Measurements from ENCODE around the gene DCAF7.

Gene DCAF7

GRCh38 chr17:63531022-63531965 is 19.0 kb upstream of the DCAF7 start:
- no peak for TF ChIP-seq CTCF (IDR thresholded peaks at IDR 0.05; ENCODE audit: low read depth, low read length)
- no peak overlapping the region for H3K4me3 ChIP-seq (ENCODE audit: low read depth, low read length)
- DNase-seq (ENCODE audit: low read depth, low spot score): no peak
- in situ Hi-C loops (cut with HindIII; ENCODE audit: low sequenced_read_pairs): no loop called here

GRCh38 chr17:63533433-63534077 is 16.7 kb upstream of the DCAF7 start:
- TF ChIP-seq CTCF (IDR thresholded peaks at IDR 0.05; ENCODE audit: low read depth, low read length): no peak
- no peak overlapping the region for H3K4me3 ChIP-seq (ENCODE audit: low read depth, low read length)
- no peak for DNase-seq (ENCODE audit: low read depth, low spot score)
- in situ Hi-C loops (cut with HindIII; ENCODE audit: low sequenced_read_pairs): no loop called here

GRCh38 chr17:63534078-63534570 is 16.2 kb upstream of the DCAF7 start:
- no peak overlapping the region for H3K4me3 ChIP-seq (ENCODE audit: low read depth, low read length)
- no peak for DNase-seq (ENCODE audit: low read depth, low spot score)
- in situ Hi-C loops (cut with HindIII; ENCODE audit: low sequenced_read_pairs): no loop called here
- TF ChIP-seq CTCF (IDR thresholded peaks at IDR 0.05; ENCODE audit: low read depth, low read length): no peak

- in situ Hi-C loops (cut with HindIII; ENCODE audit: low sequenced_read_pairs): no loop called here
- DNase-seq (ENCODE audit: low read depth, low spot score): no peak
Measured at GRCh38 chr17:63534816-63535455, 15.3 kb upstream of the DCAF7 start.

GRCh38 chr17:63535640-63536039 is 14.6 kb upstream of the DCAF7 start:
- no peak overlapping the region for H3K4me3 ChIP-seq (ENCODE audit: low read depth, low read length)
- TF ChIP-seq CTCF (IDR thresholded peaks at IDR 0.05; ENCODE audit: low read depth, low read length): no peak
- in situ Hi-C loops (cut with HindIII; ENCODE audit: low sequenced_read_pairs): no loop called here
- DNase-seq (ENCODE audit: low read depth, low spot score): no peak

More at GRCh38 chr17:63534816-63535455, 15.3 kb upstream of the DCAF7 start:
- H3K4me3 ChIP-seq (ENCODE audit: low read depth, low read length): no peak overlapping the region
- no peak for TF ChIP-seq CTCF (IDR thresholded peaks at IDR 0.05; ENCODE audit: low read depth, low read length)

- DNase-seq (ENCODE audit: low read depth, low spot score): no peak
- H3K4me3 ChIP-seq (ENCODE audit: low read depth, low read length): no peak overlapping the region
- in situ Hi-C loops (cut with HindIII; ENCODE audit: low sequenced_read_pairs): no loop called here
- no peak for TF ChIP-seq CTCF (IDR thresholded peaks at IDR 0.05; ENCODE audit: low read depth, low read length)
Measured at GRCh38 chr17:63537001-63537400, 13.3 kb upstream of the DCAF7 start.

Measured in astrocyte of the spinal cord (primary cell).